HEK293 (cell line): Measurements from ENCODE around the gene WASF2.

Experiments used
- CTCF ChIP-seq: fragments of 450-650 bp; formaldehyde crosslinking; IDR thresholded peaks from 2 replicates; pipeline ENCODE4 v1.5.1; 2016; ENCODE audit warnings: missing biosample characterization, missing genetic modification characterization
- HOXD13 ChIP-seq: sonication (generic); formaldehyde crosslinking; IDR thresholded peaks from 2 replicates; pipeline ENCODE4 v1.8.0; 2022; ENCODE audit warnings: missing genetic modification reagents, borderline replicate concordance
- KLF16 ChIP-seq: fragments of 450-650 bp; formaldehyde crosslinking; IDR thresholded peaks from 2 replicates; pipeline ENCODE4 v1.5.1; 2017; ENCODE audit warnings: missing biosample characterization, missing genetic modification characterization
- MEIS1 ChIP-seq: sonication (generic); formaldehyde crosslinking; IDR thresholded peaks from 2 replicates; pipeline ENCODE4 v1.8.1; 2022; ENCODE audit warnings: missing genetic modification reagents, mild to moderate bottlenecking, borderline replicate concordance
- PATZ1 ChIP-seq: fragments of 450-650 bp; formaldehyde crosslinking; IDR thresholded peaks from 2 replicates; pipeline ENCODE4 v1.5.1; 2016; ENCODE audit warnings: missing biosample characterization, missing genetic modification characterization
- RBAK ChIP-seq: fragments of 450-650 bp; formaldehyde crosslinking; IDR thresholded peaks from 2 replicates; pipeline ENCODE4 v1.5.1; 2016; ENCODE audit warnings: missing biosample characterization, missing genetic modification characterization
- SCRT2 ChIP-seq: fragments of 450-650 bp; formaldehyde crosslinking; IDR thresholded peaks from 2 replicates; pipeline ENCODE4 v1.5.1; 2016; ENCODE audit warnings: missing biosample characterization, missing genetic modification characterization
- SP7 ChIP-seq: fragments of 450-650 bp; formaldehyde crosslinking; IDR thresholded peaks from 2 replicates; pipeline ENCODE4 v1.5.1; 2016; ENCODE audit warnings: missing biosample characterization, missing genetic modification characterization
- TCF7L2 ChIP-seq: IDR thresholded peaks from 2 replicates; pipeline ENCODE4 v1.6.1; 2011; ENCODE audit warnings: low read depth, mild to moderate bottlenecking, inconsistent platforms, low read length, moderate library complexity, borderline replicate concordance
- YY1 ChIP-seq: fragments of 450-650 bp; formaldehyde crosslinking; IDR thresholded peaks from 2 replicates; pipeline ENCODE4 v1.5.1; 2018; ENCODE audit warnings: missing biosample characterization, missing genetic modification characterization
- ZBTB17 ChIP-seq: fragments of 450-650 bp; formaldehyde crosslinking; IDR thresholded peaks from 2 replicates; pipeline ENCODE4 v1.5.1; 2016; ENCODE audit warnings: missing biosample characterization, missing genetic modification characterization
- ZBTB48 ChIP-seq: fragments of 450-650 bp; formaldehyde crosslinking; IDR thresholded peaks from 2 replicates; pipeline ENCODE4 v1.5.1; 2016; ENCODE audit warnings: missing biosample characterization, missing genetic modification characterization
- ZBTB8A ChIP-seq: fragments of 450-650 bp; formaldehyde crosslinking; IDR thresholded peaks from 2 replicates; pipeline ENCODE4 v1.5.1; 2016; ENCODE audit warnings: missing biosample characterization, missing genetic modification characterization
- ZEB2 ChIP-seq: fragments of 450-650 bp; formaldehyde crosslinking; IDR thresholded peaks from 2 replicates; pipeline ENCODE4 v1.5.1; 2016; ENCODE audit warnings: missing biosample characterization, missing genetic modification characterization
- ZFP3 ChIP-seq: fragments of 450-650 bp; formaldehyde crosslinking; IDR thresholded peaks from 2 replicates; pipeline ENCODE4 v1.5.1; 2016; ENCODE audit warnings: low read depth, missing biosample characterization, missing genetic modification characterization
- ZFP37 ChIP-seq: fragments of 450-650 bp; formaldehyde crosslinking; IDR thresholded peaks from 2 replicates; pipeline ENCODE4 v1.5.1; 2016; ENCODE audit warnings: missing biosample characterization, missing genetic modification characterization
- ZIC2 ChIP-seq: fragments of 450-650 bp; formaldehyde crosslinking; IDR thresholded peaks from 2 replicates; pipeline ENCODE4 v1.5.1; 2016; ENCODE audit warnings: missing biosample characterization, missing genetic modification characterization
- ZNF148 ChIP-seq: fragments of 450-650 bp; formaldehyde crosslinking; IDR thresholded peaks from 2 replicates; pipeline ENCODE4 v1.5.0; 2017; ENCODE audit warnings: missing biosample characterization, missing genetic modification characterization, borderline replicate concordance
- ZNF155 ChIP-seq: fragments of 450-650 bp; formaldehyde crosslinking; IDR thresholded peaks from 2 replicates; pipeline ENCODE4 v1.5.1; 2016; ENCODE audit warnings: missing biosample characterization, missing genetic modification characterization
- ZNF19 ChIP-seq: fragments of 450-650 bp; formaldehyde crosslinking; IDR thresholded peaks from 2 replicates; pipeline ENCODE4; 2016; ENCODE audit warnings: missing biosample characterization, missing genetic modification characterization, low read depth
- ZNF214 ChIP-seq: fragments of 450-650 bp; formaldehyde crosslinking; IDR thresholded peaks from 2 replicates; pipeline ENCODE4 v1.5.1; 2017; ENCODE audit warnings: missing biosample characterization, mild to moderate bottlenecking, missing genetic modification characterization, borderline replicate concordance
- ZNF274 ChIP-seq, 2 experiments: fragments of 200-500 bp in 1 of 2; fragments of 450-650 bp in 1 of 2; sonication (Bioruptor generic) in 1 of 2; formaldehyde crosslinking in 1 of 2; IDR thresholded peaks; 2 replicates each; pipeline versions ENCODE4 v1.5.1 to v1.6.1; 2014 to 2016; ENCODE audit warnings: borderline replicate concordance in 1 of 2, inconsistent platforms in 1 of 2, low read length in 1 of 2, missing biosample characterization in 1 of 2, missing genetic modification characterization in 1 of 2
- ZNF548 ChIP-seq: fragments of 450-650 bp; formaldehyde crosslinking; IDR thresholded peaks from 2 replicates; pipeline ENCODE4 v1.5.1; 2016; ENCODE audit warnings: missing biosample characterization, missing genetic modification characterization
- ZNF561 ChIP-seq: fragments of 450-650 bp; IDR thresholded peaks from 2 replicates; pipeline ENCODE4 v1.5.1; 2018; ENCODE audit warnings: missing biosample characterization, missing genetic modification characterization, borderline replicate concordance
- ZNF626 ChIP-seq: fragments of 450-650 bp; sonication (Bioruptor Pico); formaldehyde crosslinking; IDR thresholded peaks from 2 replicates; pipeline ENCODE4 v1.5.1; 2018; ENCODE audit warnings: missing biosample characterization, missing genetic modification characterization, inconsistent platforms
- ZNF645 ChIP-seq: fragments of 450-650 bp; formaldehyde crosslinking; IDR thresholded peaks from 2 replicates; pipeline ENCODE4; 2016; ENCODE audit warnings: missing biosample characterization, missing genetic modification characterization
- ZNF654 ChIP-seq: fragments of 450-650 bp; formaldehyde crosslinking; IDR thresholded peaks from 2 replicates; pipeline ENCODE4 v1.5.1; 2016; ENCODE audit warnings: low read depth, missing biosample characterization, missing genetic modification characterization
- ZNF776 ChIP-seq: fragments of 450-650 bp; formaldehyde crosslinking; IDR thresholded peaks from 2 replicates; pipeline ENCODE4 v1.5.0; 2017; ENCODE audit warnings: missing biosample characterization, missing genetic modification characterization, borderline replicate concordance
- ZNF777 ChIP-seq: fragments of 450-650 bp; formaldehyde crosslinking; IDR thresholded peaks from 2 replicates; pipeline ENCODE4 v1.5.1; 2017; ENCODE audit warnings: missing biosample characterization, missing genetic modification characterization, borderline replicate concordance
- ZNF837 ChIP-seq: fragments of 450-650 bp; formaldehyde crosslinking; IDR thresholded peaks from 2 replicates; pipeline ENCODE4 v1.5.1; 2016; ENCODE audit warnings: missing biosample characterization, missing genetic modification characterization
- ZSCAN16 ChIP-seq: fragments of 450-650 bp; formaldehyde crosslinking; IDR thresholded peaks from 2 replicates; pipeline ENCODE4 v1.5.1; 2016; ENCODE audit warnings: missing biosample characterization, missing genetic modification characterization
- ZSCAN4 ChIP-seq: fragments of 450-650 bp; formaldehyde crosslinking; IDR thresholded peaks from 2 replicates; pipeline ENCODE4 v1.5.1; 2017; ENCODE audit warnings: missing biosample characterization, missing genetic modification characterization

WASF2 gene

GRCh38 chr1:27395441-27396195 is 94.3 kb downstream of the WASF2 start (continued):
- TF ChIP-seq SCRT2, result no peak
- TF ChIP-seq ZFP3 (tag by site-specific recombination), result no peak
- no peak for TF ChIP-seq ZNF777 (tag by site-specific recombination)
- no peak for TF ChIP-seq TCF7L2
- TF ChIP-seq ZNF776 (tag by site-specific recombination), result no peak
- TF ChIP-seq YY1 (tag by site-specific recombination), result no peak
- no peak for TF ChIP-seq ZNF155 (tag by site-specific recombination)
- no peak for TF ChIP-seq RBAK (tag by site-specific recombination)
- TF ChIP-seq ZFP37 (tag by site-specific recombination), result 0 out of 2 replicates have a peak, but pooled peaks have one; percentile 51
- no peak for TF ChIP-seq ZNF561 (tag by site-specific recombination)
- no peak for TF ChIP-seq HOXD13
- TF ChIP-seq ZNF148 (tag by site-specific recombination), result no peak
- peak; percentile 91 for TF ChIP-seq CTCF (tag by site-specific recombination)
- no peak for TF ChIP-seq ZNF214 (tag by site-specific recombination)
- no peak for TF ChIP-seq ZBTB17 (tag by site-specific recombination)
- TF ChIP-seq SP7, result peak; percentile 42
- no peak for TF ChIP-seq ZNF274 (IDR thresholded peaks at IDR 0.05; ENCODE audit: low read length)
- TF ChIP-seq ZNF274 (tag by site-specific recombination; IDR thresholded peaks at IDR 0.05; ENCODE audit: borderline replicate concordance), result no peak
- no peak for TF ChIP-seq ZSCAN16 (tag by site-specific recombination)
- peak; percentile 80 for TF ChIP-seq ZNF654 (tag by site-specific recombination)
- TF ChIP-seq MEIS1, result no peak
- TF ChIP-seq ZNF837 (tag by site-specific recombination), result no peak
- TF ChIP-seq ZNF19 (tag by site-specific recombination), result no peak
- no peak for TF ChIP-seq ZBTB48 (tag by site-specific recombination)
- TF ChIP-seq ZIC2 (tag by site-specific recombination), result no peak
- no peak for TF ChIP-seq ZNF626
- TF ChIP-seq ZBTB8A (tag by site-specific recombination), result 0 out of 2 replicates have a peak, but pooled peaks have one; percentile 26
- TF ChIP-seq ZNF548 (tag by site-specific recombination), result no peak
- TF ChIP-seq ZEB2, result no peak
- TF ChIP-seq ZSCAN4 (tag by site-specific recombination), result no peak
- peak; percentile 37; the same call in 1 of the 2 replicates for TF ChIP-seq PATZ1 (tag by site-specific recombination)
- TF ChIP-seq KLF16 (tag by site-specific recombination), result no peak
- TF ChIP-seq ZNF645 (tag by site-specific recombination), result no peak
